Measurements from ENCODE around the gene UBL3.

Gene UBL3

DNA sequence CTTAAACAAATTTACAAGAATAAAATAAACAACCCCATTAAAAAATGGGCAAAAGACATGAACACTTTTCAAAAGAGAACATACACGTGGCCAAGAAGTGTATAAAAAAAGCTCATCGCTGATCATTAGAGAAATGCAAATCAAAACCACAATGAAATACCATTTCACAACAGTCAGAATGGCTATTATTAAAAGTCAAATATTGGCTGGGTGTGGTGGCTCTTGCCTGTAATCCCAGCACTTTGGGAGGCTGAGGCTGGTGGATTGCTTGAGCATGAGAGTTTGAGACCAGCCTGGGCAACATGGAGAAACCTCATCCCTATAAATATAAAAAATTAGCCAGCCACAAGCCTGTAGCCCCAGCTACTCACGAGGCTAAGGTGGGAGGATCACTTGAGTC, 89.9 kb downstream of the UBL3 start:
- DNase-seq (ENCODE audit: low read depth in 4 of 4, low spot score in 1 of 4) = no peak

DNA sequence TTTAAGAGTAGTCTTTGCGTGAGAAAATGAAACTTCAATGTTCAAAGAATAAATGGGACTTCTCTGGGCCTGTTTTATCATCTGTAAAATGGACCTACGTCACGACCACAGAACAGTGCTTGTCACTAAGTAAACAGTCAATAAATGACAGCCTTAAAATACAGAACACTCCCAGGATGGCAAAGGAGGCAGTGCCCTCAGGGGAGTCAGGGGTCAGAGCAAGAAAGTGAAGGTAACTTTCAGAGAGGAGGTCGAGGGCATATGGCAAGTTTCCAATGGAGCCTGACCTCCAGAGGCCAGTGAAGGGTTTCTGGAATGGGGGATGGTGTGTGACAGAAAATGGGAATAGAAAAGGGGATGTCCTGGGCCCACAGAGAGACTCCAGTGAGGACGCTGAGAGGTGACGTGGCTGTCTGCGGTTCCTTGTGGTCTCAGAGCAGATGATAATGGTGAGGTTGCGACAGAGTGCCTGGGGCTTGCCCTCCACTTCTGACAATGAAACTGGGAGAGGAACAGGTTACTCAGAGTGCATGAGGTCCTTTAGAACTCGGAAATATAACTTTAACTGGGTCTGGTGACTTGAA, 91.8 kb downstream of the UBL3 start:
- DNase-seq (ENCODE audit: low read depth in 4 of 4, low spot score in 1 of 4) = peak; percentile 21 to 58 (median 34)

DNA sequence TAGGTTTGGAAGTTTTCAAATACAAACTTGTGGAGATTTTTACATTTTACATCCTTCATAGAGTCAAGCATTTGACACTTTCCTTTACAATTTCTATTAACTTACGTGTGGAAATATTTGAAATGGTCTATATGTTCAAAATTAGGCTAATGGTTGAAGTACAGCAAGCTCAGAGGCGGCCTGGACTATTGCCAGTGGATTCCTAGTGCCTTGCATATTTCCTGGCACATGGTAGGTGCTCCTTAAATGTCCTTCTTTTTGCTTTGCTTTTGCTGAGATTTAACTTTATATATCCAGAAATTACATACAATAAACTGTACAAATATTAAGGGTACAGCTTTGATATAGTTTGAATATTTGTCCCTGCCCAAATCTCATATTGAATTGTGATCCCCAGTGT, 93.9 kb downstream of the UBL3 start:
- no peak for DNase-seq (ENCODE audit: low read depth in 4 of 4, low spot score in 1 of 4)

DNA sequence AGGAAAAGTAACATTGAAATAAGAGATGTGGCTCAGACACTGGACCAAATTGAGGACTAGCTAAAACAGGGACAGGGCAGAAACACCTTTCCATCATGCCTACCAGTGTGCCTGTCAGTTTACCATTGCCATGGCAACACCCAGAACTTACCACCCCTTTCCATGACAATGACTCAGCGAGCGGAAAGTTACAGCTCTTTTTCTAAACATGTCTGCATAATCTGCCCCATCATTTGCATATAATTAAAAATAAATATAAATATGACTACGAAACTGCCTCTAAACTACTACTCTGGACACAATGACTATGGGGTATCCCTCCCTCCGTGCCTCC, 96.0 kb downstream of the UBL3 start:
- DNase-seq (ENCODE audit: low read depth in 4 of 4, low spot score in 1 of 4) = no peak

DNA sequence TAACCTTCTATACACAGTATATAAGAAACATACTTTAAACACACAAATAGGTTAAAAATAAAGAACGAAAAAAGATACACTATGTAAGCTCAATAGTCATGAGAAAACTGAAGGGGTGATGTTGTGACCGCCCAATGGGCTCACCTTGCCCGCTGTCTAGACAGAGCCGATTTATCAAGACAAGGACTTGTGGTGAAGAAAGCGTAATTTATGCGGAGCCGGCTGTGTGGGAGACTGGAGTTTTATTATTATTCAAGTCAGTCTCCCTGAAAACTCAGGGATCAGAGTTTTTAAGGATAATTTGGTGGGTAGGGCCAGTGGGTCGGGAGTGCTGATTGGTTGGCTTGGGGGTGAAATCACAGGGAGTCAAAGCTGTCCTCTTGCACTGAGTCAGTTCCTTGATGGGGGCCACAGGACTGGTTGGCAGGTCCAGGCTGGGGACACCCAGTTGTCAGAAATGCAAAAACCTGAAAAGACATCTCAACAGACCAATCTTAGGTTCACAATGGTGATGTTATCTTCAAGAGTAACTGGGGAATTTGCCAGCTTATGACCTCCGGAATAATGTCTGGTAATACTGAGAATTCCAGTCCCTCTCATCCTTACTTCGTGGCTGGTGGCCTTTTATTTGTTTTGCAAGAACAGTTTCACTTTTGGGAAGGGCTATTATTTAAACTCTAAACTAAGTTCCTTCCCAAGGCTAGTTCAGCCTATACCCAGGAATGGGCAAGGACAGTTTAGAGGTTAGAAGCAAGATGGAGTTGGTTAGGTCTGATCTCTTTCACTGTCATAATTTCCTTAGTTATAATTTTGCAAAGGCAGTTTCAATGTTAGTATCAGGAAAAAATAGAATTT, 96.6 kb downstream of the UBL3 start:
- DNase-seq (ENCODE audit: low read depth in 4 of 4, low spot score in 1 of 4) = no peak

DNA sequence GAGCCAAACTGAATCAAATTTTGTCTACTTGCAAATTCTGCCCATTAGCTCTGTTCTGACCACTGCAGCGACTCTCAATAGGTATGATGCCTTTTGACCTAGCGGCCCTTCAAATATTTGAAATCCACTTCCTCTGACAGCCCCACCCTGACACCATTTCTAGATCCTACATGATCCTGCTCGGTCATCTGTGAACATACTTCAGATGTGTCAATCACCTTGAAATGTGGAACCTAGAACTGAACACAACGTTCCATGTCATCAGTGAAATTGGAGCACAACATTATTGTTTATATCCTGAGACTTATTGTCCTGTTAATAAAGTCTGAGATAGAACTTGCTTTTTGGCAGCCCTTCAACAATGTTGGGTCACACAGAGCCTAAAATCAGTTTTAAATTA, 98.2 kb downstream of the UBL3 start:
- no peak for DNase-seq (ENCODE audit: low read depth in 4 of 4, low spot score in 1 of 4)

DNA sequence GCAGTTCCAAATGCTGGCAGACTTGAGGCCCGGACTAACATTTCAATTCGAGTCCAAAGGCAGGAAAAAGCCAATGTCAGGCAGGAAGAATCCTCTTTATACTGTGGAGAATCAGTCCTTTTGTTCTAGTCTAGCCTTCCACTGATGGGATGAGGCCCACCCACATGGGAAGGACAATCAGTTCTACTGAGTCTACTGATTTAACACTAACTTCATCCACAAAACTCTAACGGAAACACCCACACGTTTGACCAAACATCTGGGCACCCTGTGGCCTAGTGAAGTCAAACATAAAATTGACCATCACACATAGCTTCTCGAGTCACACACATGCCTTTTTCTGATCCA, 100.3 kb downstream of the UBL3 start:
- no peak for DNase-seq (ENCODE audit: low read depth in 4 of 4, low spot score in 1 of 4)

DNA sequence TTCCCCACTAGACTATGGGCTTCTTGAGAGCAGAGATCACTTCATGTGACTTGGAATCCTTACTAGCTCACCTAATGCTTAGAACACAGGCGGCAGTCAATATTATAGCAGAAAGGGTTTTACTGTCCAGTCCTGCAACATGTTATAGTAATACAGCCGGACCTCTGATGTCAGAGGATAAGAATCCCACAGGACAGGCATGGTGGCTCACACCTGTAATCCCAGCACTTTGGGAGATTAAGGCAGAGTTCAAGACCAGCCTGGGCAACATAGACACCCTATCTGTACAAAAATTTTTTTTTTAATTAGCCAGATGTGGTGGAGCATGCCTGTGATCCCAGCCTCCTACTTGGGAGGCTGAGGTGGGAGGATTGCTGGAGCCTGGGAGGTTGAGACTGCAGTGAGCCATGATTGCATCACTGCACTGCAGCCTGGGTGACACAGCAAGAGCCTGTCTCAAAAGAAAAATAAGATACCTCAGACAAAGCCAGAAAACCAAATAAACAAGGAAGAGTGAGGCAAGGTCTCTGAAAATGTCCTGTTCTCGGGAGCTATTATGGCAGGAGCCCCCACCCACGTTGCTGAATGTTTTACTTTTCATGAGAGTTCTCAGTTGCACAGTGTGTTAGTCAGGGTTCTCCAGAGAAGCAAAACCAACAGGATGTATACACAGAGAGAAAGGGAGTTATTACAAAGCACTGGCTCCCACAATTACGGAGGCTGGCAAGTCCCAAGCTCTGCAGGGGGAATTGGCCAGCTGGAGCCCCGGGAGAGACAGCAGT, 100.8 kb downstream of the UBL3 start:
- DNase-seq (ENCODE audit: low read depth in 4 of 4, low spot score in 1 of 4) = no peak

DNA sequence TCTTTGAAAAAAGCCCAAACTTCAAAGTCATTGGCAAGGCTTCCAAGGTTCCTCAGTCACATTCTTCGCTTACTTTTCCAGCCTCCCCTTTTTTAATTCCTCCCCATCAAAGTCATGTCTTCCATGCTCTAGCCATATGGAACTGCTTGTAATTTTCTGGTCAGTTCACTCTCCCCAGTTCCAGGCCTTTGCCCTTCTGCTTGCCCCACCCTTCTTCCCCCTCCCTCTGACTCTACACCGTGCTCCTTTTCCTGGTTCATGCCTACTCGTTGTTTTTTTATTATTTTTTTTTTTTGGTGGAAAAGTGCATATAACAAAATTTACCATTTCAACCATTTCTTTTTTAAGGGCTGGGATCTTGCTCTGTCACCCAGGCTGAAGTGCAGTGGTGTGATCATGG, 102.3 kb downstream of the UBL3 start:
- DNase-seq (ENCODE audit: low read depth in 4 of 4, low spot score in 1 of 4) = no peak

DNA sequence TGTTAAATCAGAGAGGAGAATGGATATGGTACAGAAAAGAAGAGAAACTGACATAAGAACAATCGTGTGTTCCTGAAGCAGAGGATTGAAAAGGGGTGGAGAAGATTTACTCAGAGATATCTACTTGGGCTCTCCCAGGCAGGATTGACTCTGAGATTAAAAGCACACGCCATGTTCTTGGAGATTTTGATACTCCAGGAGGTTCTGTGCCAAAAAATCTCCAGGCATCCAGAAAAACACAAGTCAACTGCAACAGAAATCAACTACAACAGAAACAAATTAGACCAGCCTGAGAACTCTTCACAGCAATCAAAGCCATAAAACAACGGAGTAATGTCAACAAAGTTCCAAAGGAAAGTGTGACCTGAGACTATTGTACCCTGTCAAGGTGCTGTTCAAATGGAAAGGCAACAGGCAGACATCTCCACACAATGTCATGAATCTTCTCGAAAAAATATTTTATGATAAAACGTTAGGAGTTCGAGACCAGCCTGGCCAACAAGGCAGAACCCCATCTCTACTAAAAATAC, 104.2 kb downstream of the UBL3 start:
- no peak for DNase-seq (ENCODE audit: low read depth in 4 of 4, low spot score in 1 of 4)

DNA sequence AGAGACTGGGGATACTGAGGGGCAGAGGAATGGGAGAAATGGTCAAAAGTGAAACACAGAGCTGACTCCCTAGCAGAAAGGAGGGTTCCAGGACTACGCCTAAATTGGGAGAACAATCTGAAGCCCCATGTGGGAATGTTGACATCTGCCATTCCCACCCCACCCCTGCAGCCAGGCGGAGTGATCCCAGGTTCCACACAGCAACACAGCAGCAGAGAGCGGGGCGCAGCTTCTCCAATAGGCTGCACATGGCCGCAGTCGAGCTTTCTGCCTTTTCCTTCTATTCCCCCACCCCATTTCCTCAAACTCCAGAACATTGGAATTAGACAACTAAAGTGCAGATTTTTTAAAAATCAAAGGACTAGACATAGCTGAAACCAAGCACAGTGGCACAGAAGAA, 104.7 kb downstream of the UBL3 start:
- DNase-seq (ENCODE audit: low read depth in 4 of 4, low spot score in 1 of 4) = no peak

DNA sequence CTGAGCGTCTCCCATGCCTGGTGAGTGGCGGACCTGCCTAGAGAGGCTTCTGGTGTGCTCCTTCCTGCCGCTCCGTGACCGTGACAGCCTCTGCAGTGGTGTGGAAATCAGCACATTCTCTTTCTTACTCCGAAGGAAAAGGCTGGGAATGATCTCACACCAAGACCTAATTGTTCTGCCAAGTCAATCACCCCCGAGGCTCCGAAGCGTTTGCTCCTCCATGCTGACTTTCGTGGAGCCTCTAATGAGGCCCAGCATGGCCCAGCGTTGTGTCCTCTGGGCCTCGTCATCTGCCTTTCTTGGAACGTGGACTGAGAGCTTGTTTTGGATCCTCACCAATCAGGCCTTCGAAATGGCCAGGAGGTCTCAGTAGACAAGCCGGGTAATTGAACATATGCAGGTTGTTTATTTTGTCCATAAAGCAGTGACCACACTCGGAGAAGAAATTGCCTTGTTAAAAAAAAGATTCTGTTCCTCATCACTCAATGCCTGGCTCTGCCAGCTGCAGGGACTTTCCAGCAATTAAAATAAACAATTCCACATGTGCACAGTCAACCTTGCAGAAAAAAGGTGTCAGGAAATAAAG, 107.1 kb downstream of the UBL3 start:
- DNase-seq (ENCODE audit: low read depth in 4 of 4, low spot score in 1 of 4) = no peak

DNA sequence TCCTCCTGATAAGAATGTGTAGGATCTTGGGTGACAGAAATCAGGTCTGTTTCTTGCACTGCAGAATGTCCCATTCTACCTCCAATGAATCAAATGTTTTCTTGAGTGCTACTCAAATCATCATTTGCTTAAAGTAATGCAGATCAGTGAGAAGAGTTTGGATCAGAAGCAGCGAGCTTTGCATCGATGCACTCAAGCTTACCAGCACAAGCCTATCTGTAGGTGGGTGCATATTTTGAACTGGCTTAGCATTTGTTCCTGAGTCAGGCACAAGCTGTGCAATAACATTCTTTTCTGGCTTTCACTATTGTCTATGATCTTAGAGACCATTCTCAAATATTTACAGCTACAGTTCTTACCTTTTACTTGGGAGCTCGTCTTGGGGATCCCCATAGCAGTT, 109.5 kb downstream of the UBL3 start:
- DNase-seq (ENCODE audit: low read depth in 4 of 4, low spot score in 1 of 4) = no peak

DNA sequence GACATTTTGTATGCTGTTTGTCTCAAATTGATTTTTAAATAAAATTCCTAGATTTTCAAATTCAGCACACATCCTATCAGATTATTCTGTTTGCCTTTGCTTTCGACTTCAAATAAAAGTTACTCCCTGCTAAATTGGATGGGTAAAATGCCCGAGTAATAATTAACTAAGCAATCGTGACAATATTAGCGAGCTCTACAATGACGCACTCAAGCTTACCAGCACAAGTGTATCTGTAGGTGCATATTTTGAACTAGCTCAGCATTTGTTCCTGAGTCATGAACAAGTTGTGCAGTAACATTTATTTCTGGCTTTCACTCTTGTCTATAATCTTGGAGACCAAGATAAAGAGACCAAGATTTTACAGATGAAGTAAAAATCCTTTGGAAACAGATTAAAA, 113.4 kb downstream of the UBL3 start:
- no peak for DNase-seq (ENCODE audit: low read depth in 4 of 4, low spot score in 1 of 4)

DNA sequence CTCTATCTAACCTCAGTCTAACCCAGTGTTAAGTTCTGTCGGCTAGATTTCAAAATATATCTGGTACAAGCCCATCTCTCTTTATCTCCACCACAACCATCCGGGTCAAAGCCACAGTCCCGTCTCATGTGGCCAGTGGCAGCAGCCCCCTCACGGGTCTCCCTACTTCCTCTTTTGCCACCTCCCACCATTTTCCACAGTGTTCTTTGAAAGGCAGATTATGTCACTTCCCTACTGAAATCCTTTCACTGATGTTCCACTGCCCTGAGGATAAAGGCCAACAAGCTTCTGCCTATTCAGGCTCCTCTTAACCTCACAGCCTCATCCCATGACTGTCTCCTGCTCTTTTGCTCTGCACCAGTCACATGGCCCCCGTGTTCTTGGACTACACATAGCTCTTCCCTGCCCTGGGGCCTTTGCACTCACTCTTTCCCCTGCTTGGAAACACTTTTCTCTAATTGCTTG, 117.2 kb downstream of the UBL3 start:
- DNase-seq (ENCODE audit: low read depth in 4 of 4, low spot score in 1 of 4) = no peak

DNA sequence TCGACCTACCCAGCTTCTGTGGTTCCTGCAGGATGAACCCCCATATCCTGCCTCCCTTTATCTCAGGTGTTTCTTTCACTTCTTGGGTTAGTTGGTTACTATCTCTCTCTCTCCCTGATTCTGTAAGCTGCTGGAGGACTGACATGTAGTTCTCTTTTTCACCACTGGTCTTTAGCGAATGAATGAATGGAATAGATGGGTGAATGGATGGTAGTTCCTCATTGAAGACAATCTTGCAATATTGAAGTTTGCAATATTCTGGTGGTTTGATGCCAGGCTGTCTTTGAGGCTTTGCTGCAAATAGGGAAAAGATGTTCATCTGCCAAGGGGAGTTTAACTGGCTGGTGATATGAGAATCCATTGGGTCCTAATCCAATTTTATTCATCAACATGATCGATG, 120.2 kb downstream of the UBL3 start:
- DNase-seq (ENCODE audit: low read depth in 4 of 4, low spot score in 1 of 4) = no peak

DNA sequence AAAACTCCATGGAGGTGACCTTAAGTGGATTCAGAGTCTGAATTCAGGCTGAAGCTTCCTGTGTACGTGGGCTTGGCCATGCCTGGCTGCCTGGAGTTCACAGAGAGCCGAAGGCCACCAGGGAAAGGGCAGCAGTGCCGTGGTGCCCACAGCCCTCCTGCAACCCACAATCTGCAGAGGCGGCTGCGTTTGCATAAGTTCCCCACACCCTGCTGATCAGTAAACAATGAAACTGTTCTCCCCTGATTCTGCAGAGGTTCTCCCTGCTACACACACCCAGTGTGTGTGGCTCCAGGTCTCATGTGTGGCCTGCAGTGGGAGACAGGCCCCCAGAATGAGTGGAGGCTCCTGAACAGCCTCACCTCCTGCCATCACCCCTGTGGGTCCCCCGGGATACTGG, 128.0 kb downstream of the UBL3 start:
- DNase-seq (ENCODE audit: low read depth in 4 of 4, low spot score in 1 of 4) = no peak

DNA sequence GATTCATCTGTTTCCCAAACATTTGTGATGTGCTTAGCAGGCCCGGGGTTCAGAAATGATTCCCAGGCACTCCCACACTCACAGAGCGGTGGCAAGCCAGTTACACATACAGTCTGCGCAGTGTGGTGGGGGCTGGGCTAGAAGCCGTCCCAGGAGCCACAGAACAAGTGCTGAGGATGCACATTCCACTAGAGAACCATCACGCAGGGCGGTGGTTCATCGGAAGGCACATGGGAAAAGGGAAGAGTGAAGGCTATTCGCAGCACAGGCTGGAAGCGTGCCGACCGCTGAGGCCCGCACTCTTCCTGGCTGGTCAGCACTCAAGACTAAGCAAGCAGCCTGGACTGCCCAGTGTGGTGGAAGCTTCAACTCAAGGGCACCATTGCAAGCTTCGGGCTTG, 128.7 kb downstream of the UBL3 start:
- DNase-seq (ENCODE audit: low read depth in 4 of 4, low spot score in 1 of 4) = no peak

DNA sequence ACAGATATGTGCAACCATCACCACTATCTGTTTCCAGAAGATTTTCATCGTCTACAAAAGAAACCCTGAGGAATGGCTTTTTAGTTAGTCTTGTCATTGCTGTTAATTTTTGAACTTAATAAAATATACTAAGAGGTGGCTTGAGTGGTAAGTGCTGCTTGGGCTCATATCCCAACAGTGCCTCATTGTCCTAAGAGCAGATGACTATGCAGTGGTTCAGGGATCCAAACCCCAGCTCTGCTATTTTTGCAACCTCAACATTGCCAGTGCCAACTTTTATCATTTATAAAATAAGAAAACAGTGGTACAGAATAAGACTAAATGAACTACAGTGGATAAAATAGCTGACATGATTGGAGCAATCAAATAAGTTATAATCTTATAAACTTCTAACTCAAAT, 131.7 kb downstream of the UBL3 start:
- no peak for DNase-seq (ENCODE audit: low read depth in 4 of 4, low spot score in 1 of 4)

DNA sequence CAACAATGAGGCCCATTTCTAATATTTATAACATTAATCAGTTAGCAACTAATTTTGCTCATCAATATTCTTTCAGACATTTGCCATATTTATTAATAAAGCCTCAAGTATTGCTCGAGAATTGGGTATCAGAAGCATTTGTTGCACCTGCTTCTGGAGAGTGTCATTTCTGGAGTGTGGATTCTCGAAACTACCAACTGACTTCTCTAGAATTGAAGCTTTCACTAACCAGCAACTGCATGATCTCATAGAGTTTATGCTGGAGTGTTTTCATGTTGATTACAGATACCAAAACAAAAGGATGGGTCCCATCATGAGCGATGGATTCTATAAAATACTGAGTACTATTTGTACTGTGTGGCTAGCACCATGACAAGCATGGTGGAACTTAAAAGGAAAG, 133.9 kb downstream of the UBL3 start:
- no peak for DNase-seq (ENCODE audit: low read depth in 4 of 4, low spot score in 1 of 4)
